Forelimb muscle (tissue), 1 donor: ENCODE data around the gene SLIT3. TPM values are rescaled to one million over a fixed set of nuclear protein-coding genes. Genes with fewer than 3 reads are reported as not detected.

Experiments used
- DNase-seq: peaks from one replicate; pipeline ENCODE4 v3.0.0-alpha.2; 2013; ENCODE audit warnings: low read depth
- polyA plus RNA-seq: library from polyadenylated mRNA; unstranded; fragments of 120-200 nt; gene quantifications from one replicate; pipeline ENCODE4 v1.2.1, GENCODE V29; 2013; ENCODE audit not compliant: insufficient read length

The SLIT3 gene
- polyA plus RNA-seq, 1 donor = 6.8 TPM

DNA sequence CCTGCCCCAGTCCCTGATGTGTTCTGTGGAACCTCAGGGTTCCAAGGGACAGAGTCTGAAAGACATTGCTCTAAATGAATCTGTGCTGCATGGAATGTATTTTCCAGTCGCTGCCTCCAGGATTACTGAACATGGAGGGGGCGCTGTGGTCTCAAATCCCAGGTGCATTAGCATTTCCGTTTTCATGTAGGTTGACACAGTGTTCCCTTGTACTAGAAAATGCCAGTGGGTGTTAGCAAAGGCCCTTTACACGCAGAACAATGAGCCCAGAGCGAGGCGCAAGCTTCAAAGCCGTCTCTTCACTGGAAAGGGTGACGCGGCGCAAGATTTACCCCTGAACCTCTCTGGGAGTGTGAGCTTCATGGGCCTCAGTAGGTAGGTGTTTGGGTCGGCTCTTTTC, 308.3 kb downstream of the SLIT3 start:
- no peak for DNase-seq

DNA sequence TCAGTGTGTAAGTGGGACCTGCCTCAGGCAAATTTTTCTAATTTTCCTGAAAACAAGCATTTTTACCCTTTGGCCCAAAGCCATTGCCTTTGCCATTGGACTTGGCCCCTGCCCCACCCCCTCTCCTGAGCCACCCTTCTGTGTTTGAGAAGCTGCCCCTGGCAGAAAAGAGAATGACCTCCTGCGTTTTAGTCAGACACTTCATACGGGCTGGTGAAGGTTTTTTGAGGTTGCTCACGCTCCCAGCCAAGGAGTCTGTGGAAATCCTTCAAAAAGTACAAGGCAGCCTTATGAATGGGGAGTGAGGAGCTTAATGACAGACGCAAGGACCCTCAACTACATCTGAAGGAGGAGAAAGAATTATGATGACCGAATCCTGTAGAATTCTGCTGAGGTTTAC, 308.9 kb downstream of the SLIT3 start:
- no peak for DNase-seq

DNA sequence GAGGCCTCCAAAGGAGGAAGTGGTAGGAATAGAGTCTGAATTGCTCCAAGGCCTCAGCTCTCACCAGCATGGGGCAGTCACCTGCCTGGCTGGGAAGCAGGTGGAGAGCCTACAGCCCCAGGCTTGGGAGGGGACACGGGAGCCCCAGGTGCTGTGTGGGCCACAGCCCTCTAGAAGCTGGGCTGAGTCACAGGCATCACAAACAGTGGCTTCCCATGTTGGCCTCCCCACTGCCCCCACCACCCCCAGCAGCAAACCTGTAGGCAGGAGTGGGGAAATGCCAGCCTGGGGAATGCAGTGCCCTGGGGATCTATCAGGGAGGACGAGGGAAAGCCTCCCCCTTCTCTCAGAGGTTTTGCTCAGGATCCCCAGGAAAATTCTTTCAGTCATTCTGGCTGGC, 309.6 kb downstream of the SLIT3 start:
- DNase-seq = no peak

DNA sequence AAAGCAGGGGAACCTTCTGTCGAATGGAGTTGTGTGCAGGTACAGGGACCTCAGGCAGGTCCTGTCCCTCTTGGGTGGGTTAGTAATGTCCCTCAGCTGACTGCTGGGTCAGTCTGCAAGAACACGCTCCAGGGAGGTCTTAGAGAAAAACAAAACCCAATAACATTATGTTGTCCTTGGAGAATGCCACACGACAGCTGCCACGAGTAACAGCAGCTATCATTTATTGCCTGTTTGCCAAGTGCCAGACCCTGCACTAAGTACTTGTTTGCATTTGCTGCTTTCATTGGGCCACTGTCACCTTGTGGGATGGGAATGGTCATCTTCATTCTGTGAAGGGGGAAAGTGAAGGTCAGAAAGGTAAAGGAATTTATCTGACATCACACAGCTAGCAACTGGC, 310.3 kb downstream of the SLIT3 start:
- DNase-seq = no peak

DNA sequence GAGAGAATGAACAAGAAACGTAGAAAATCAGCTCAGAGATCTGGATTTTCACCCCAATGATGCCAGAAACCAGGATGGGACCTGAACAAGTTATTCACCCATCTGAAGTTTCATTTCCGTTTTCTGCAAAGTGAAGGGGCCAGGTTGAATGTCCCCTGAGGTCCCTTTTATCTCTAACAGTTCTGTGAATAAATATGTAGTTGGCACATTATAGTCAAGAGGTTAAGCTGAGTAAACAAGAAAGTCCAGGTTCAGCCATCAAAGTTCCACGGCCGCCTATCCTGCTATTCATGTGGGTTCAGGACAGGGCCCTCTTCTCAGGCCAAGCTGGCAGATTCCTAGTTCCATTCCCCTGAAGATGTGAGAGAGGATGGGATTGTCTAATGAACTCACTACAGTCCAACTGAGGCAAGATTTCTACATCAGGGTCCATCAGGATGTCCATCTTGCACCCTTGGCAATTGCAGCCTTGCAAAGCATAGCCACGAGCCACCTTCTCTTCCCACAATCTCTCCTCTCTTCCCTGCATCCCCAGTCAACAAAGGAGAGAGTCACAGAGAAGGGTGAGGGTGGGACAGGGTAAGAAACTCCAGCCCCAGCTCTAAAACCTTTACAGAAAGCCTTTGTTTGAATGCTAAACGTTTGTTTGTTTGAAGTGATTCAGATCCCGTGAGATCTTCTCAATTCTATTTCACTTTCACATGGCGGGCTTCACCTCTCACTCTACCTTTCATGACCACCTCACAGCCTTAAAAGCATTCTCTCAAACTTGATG, 311.0 kb downstream of the SLIT3 start:
- no peak for DNase-seq

DNA sequence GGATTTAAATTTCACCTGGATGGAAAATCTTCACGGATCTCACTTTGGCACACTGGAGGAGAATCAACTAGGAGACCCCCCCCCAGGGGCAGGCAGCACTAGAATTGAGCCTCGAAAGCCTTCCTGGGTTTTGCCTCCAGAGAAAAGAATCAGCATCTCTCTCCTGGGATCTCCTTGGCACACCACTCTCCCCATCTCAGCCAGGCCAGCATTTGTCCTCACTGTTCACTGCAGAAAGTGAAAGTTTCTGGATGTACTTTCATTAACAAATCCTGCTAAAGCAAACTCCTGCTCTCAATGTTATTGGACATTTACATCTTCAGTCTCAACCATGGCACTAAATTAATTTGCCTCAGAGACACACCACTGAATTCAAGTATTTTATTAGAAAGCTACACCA, 312.2 kb downstream of the SLIT3 start:
- no peak for DNase-seq

DNA sequence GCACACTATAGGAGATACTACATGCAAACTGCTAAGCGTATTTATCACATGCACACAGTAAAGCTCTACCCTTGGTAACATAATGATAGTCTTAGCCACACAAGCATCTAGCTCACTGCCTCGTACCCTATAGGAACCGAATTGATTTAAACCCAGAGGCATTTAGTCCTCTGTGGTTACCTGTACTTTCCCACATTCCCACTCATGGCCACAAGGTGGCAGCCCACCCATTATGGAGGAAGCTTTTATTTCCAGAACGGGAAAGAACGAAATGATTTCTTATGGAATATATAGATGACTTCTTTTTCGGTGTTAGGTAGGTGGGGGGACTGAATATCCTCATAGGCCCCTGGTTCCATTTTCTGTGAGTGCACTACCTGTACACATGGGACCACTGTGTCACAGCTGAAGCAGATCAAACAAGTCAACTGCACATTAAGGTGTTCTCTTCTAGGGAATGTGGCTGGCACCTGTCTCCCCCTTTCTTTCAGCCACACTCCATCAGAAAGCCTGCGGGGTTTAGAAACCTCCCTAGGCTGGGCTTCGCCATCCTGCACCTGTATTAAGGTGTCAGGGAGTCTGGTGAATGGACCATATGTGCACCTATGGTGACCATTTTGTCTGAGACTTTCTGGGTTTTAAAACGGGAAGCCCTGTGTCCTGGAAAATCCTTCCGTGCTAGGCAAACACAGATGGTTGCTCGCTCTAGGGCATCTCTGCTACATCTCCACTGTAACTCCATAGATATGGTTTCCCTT, 313.2 kb downstream of the SLIT3 start:
- DNase-seq = peak; percentile 29

DNA sequence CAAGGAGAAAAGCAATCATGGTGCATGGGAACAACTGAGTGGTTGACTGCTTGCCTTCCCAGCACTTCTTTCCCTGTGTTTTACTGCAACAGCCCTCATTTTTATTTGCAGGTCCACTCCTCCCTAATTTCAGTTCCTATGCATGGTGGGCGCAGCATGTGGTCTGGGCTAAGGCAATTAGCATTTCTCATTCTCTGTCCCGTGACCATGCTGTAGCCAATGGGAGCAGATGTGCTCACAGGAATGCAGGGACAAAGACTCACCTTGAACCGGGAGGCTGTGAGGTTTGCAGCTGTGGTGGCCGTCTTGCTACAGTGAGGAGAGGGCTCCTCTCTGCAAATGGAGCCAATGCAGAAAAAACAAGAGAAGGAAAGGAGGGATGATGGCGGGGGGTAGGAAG, 315.5 kb downstream of the SLIT3 start:
- no peak for DNase-seq

DNA sequence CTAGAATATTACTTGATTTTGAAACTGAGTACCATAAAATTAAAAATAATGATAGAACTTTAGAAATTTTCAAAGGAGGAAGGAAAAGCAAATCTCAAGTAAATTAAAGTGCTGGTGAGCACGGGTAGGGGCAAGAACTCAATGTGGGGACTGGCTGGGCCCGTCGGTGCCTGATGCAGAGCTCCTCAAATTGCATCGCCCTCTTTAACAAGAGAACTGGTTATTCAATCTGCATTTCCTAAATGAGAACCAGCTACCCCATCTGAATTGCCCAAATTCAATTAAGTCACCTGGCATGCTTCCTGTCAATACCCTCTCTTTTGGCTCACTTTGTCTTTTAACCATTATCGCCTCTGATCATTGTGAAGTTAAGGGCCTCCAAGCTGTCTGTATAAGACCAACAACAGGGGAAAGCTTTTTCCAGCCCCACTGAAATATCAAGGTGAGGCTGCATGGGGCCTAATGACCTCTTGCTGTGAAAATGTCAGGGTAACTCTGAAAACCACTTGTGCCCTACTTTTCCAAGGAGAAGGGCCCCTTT, 316.7 kb downstream of the SLIT3 start:
- no peak for DNase-seq

DNA sequence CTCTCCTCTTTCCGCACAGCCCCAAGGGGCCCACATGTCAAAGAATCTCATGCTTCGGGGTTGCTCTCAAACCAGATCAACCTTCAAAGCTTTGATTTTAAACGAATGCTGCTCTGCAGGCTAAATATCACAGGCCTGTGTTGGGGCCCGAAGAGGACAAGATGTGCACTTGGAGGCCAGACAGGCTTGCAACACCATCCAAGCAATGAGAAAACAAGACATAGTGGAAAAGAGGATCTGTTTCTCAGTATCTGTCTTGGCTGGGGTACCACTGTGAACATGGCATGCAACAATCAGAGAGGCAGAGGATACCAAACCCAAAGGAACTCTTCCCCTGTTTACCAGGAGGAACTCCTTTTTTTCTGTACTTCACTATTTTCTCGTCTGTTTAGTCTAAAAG, 321.8 kb downstream of the SLIT3 start:
- no peak for DNase-seq

DNA sequence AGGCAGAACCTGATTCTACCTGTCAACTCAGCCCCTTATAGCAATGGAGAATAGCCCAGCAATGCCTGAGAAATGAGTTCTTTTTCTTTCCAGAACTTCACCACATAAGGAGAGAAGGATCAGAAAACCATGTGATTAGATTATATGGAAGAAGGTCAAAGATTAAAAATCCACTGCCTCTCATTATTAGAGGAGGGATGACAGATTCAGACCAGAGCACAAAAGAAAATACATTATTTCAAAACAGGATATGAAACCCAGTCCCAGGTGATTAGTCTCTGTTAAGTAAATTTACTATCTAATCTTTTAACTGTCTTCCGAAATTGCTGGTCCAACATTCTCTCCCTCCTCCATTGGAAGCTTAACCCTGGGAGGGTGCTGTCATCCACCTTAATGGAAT, 322.4 kb downstream of the SLIT3 start:
- DNase-seq = no peak

DNA sequence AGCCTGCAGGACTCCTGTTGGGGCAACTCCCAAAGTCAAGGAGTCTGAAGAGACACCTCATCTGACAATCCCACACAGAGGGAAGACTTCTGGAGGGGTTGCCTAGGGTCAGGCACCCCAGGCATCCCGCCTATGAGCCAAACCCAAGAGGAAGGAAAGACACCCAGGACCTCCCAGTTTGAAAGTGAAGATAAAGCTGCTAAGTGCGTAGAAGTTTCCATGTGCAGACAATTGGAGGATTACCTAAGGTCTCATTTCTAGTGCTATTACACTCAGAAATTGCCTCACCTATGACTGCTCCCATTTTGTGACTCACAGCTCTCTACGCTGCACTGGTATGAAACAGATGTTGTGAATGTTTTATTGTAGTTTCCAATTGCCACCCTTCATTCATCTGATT, 322.9 kb downstream of the SLIT3 start:
- no peak for DNase-seq

DNA sequence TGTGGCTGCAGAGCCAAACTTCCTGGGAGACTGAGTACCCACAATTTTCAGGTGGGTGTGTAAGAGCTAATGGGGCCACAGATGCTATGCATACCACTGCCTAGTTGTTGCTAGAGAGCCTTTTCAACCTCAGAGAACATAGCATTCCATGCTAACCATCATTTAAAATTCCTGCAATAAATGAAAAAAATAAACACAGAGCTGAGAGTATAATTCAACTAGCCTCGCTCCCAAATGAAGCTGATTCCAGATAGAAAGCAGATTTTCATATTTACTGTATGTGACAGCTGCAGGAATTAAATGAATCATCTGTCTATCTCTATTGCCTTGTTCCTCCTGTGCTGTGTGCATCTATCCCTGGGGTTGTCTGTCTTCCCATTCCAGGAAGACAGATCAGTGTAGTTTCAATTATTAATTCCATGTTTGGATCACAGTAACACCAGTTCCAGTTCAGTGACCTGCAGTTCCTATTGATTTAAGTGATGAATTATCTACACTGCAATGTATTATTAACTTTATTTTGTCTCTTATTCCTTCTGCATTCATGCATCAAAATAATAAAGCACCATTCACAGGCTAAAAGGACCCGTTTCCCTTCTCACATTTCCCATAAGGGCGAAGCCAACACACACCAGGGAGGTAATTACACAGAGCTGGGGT, 324.5 kb downstream of the SLIT3 start:
- DNase-seq = no peak

DNA sequence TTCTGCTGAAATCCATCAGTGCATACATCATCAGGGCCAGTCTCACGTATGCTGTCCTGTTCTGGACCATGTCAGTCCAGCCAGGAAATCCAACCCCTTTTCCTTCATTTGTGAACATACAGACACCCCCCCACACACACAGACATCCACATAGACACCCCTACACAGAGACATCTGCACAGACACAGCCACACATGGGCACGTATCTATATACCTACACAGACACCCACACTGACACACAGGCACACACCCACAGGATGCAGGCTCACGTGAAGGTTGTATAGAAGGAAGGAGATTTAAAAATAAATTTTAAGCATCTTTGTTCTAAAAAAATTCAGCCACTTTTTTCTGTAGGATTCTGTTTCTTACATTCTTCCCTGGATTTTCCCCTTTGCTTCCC, 325.6 kb downstream of the SLIT3 start:
- no peak for DNase-seq

DNA sequence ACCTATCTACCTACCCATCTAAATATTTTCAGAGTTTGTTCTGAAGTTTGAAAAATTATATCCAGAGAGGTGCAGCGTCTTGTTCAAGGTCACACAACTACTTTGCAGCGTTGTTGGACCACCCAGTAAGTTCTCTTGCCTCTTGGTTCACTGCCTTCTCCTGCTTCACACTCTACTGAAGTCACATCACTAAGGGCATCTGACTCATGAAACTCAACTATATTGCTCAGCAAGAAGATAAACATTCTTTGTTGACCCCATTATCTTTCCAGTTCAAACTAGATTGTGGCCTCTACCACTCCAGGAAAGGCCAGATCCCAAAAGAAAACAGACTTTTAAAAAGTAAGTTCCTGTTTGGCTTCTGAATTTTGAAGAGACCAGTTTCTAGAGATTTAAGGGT, 326.9 kb downstream of the SLIT3 start:
- DNase-seq = no peak

DNA sequence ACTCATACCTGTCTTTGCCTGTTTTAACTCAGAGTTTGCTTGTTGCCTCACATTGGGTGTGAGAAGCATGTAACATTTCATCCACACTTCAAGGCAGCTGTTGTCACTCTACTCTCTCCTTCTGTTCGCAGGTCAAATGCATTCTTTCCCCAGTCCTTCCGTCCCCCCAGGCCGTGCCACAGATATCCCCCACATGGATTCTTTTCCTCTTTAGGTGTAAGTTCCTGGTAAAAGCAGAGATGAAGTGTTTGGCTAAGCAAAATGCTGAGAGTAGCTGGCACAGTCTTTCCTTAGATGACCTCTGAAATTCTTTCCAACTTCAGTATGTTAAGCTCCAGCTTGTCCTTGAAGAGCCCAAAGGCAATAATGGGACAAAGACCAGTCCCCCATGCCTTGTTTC, 328.2 kb downstream of the SLIT3 start:
- no peak for DNase-seq

DNA sequence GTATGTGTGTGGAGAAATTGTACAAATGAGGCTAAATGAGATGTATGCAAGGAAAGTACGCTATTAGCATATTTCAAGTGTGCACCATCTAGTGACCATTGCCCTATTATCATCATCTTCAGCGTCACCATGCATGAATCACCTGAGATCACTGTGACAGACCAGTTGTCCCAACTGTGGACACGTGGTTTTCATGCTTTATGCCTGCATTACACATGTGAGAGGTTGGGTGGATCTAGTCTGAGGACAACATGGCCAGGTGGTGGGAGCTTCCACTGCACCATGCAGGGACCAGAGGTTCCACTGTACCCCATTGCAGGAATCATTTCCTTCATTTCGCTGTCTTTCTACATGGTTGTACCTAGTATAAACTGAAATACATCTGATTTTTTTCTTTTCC, 329.8 kb downstream of the SLIT3 start:
- no peak for DNase-seq

DNA sequence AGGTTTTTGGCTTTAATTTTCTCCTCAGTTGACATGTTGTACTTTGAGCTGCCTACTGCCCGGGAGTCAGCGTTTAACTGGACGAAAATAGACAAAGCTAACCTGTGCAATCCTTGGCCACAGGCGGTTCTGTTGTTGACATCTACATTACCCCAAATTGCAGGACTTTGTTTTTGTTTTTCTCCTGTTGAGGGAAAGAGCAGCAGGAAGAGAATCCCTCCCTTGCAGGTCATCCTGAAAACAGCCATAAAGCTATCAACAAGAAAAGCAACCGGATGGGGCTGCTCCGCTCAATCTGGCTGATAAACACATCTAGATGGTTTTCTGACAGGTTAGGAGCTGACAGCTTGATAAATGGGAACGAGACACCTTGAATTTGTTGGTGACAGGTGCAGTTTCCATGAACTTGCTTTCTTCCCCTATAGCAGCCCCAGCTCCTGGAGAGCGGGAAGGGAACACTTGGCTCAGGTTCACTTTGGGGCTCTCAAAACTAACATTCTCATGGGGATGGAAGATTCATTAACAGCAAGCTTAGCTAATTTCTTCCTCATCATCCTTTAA, 331.5 kb downstream of the SLIT3 start:
- no peak for DNase-seq

DNA sequence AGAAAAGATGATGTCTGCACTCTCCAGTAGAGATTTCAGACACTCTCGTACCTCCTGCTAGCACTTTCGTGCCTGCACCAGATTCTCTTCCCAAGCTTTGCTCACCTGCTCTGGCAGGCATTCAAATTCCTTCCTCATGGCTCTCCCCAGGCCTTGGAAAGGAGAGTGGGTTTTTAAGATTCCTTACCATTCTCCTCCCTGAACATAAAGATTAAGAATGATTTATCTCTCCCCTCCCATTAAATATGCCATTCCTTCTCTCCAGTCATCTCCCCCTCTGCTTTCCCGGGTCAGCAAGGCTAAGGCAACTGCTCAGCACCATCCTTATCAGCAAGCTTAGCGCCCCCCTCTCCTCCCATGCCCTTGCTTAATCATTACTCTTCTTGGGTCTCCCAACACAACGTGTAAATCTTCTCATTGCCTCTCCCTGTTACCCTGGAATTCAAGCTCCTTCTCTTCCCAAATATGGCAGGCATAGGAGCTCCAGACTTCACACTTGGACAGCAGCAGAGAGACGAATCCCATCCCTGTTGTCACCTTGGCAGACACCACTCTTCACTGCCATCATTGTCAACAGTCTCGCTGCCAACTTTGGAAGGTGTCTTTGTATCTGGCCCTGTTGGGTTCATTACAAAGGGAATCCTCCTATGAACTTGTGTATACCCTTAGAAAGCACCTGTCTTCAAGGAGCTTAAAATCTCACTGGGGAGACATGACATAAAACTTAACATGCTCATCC, 332.9 kb downstream of the SLIT3 start:
- DNase-seq = no peak

DNA sequence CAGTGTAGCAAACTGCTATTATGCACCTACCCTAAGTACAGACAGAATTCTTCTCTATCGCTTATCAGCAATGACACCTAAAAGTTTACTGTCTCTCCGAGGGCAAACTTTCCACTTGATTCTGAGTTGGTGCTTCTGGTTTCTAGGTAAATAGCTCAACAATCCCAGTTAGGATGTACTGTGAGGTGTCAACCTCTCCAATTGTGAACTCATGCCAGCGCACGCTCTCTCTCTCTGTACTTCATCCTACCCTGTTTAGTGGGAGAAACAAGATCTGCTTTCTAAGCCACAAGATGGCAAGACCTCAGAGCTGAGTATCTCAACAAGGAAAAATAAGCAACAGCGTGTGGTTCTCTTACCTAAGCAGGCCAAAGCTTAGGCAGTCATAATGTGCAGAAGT, 335.3 kb downstream of the SLIT3 start:
- DNase-seq = no peak

DNA sequence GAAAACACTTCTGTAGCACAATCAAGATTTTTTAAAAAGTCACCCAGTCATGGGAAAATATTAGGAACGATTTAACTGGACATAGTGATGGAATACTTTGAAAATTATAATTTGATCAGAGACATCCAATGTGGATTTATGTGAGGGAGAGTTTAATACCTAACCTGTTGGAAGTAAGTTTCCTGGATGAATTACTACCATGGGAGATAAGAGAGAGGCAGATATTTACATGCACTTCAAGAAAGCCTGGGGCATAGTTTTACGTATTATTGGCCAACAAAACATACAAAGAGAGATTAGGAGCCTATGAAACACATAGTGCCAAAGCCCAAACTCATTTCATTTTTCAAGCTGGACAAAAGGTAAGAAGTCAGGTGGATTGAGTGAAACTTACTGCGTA, 336.8 kb downstream of the SLIT3 start:
- DNase-seq = no peak

DNA sequence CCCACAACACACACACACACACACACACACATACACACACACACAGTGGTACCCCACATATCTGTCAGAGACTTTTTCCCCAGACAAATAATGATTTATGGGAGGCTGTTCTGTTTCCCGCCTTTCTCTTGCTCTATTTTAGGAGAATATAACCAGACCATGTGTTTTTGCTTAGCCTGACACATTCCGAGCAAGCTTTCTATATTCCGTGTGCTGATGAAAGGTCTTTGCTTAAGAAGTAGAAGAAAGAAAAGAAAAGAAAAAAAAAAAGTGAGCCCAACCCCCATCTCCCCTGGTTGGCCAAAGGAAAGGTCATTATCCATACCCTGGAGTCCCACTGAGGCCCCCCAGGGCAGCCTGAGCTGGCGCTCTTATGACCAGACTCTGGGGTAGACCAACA, 338.6 kb downstream of the SLIT3 start:
- DNase-seq = no peak
